Measurements from ENCODE around the gene STX8. TPM values are rescaled to one million over a fixed set of nuclear protein-coding genes. Genes with fewer than 3 reads are reported as not detected.

Gene STX8
- total RNA-seq, 1 experiment from 2014 or later = 49.0 TPM

GRCh38 chr17:9208381-9209105 lies 367.1 kb downstream of the STX8 start:
- ChIA-PET CTCF (no interaction called here), POLR2A (interaction anchor here (1.2 kb wide), 1 partner anchor 8 kb away, joined by 3 read pairs; no protein-coding TSS in a partner anchor)
- Mint-ChIP-seq H3K4me3 (ENCODE audit: unreplicated experiment) (no peak overlapping the region), H3K4me1 (ENCODE audit: insufficient read depth, unreplicated experiment) (no peaks in the 10 kb centered on the region), H3K9me3 (ENCODE audit: unreplicated experiment) (peaks cover 8% of the 10 kb centered on the region), H3K36me3 (ENCODE audit: insufficient read depth, unreplicated experiment) (no peaks in the 10 kb centered on the region), H3K27me3 (ENCODE audit: insufficient read depth, unreplicated experiment) (peaks cover 20% of the 10 kb centered on the region), H3K27ac (ENCODE audit: low read depth, unreplicated experiment) (no peak overlapping the region)
- intact Hi-C loops (cut with micrococcal nuclease) = no loop called here
- TF ChIP-seq CTCF (IDR thresholded peaks at IDR 0.05; ENCODE audit: unreplicated experiment) = no peak
- no TSS peak for BruUV-seq (replicated peaks)
- DNase-seq (ENCODE audit: unreplicated experiment) = no peak

GRCh38 chr17:9206741-9207332 lies 368.8 kb downstream of the STX8 start:
- intact Hi-C loops (cut with micrococcal nuclease) = no loop called here
- no peak overlapping the region for H3K27ac Mint-ChIP-seq (ENCODE audit: low read depth, unreplicated experiment)
- no peaks in the 10 kb centered on the region for H3K36me3 Mint-ChIP-seq (ENCODE audit: insufficient read depth, unreplicated experiment)
- H3K4me1 Mint-ChIP-seq (ENCODE audit: insufficient read depth, unreplicated experiment) = no peaks in the 10 kb centered on the region
- no peak for TF ChIP-seq CTCF (IDR thresholded peaks at IDR 0.05; ENCODE audit: unreplicated experiment)
- DNase-seq (ENCODE audit: unreplicated experiment) = no peak
- CTCF ChIA-PET = no interaction called here
- POLR2A ChIA-PET = no interaction called here
- peaks cover 24% of the 10 kb centered on the region for H3K27me3 Mint-ChIP-seq (ENCODE audit: insufficient read depth, unreplicated experiment)
- H3K4me3 Mint-ChIP-seq (ENCODE audit: unreplicated experiment) = no peak overlapping the region
- peaks cover 16% of the 10 kb centered on the region for H3K9me3 Mint-ChIP-seq (ENCODE audit: unreplicated experiment)
- no TSS peak for BruUV-seq (replicated peaks)

GRCh38 chr17:9206410-9206703 lies 369.3 kb downstream of the STX8 start:
- no TSS peak for BruUV-seq (replicated peaks)
- intact Hi-C loops (cut with micrococcal nuclease) = no loop called here
- Mint-ChIP-seq H3K36me3 (ENCODE audit: insufficient read depth, unreplicated experiment) (peaks cover 4% of the 10 kb centered on the region), H3K9me3 (ENCODE audit: unreplicated experiment) (peaks cover 16% of the 10 kb centered on the region), H3K4me3 (ENCODE audit: unreplicated experiment) (no peak overlapping the region), H3K27ac (ENCODE audit: low read depth, unreplicated experiment) (no peak overlapping the region), H3K4me1 (ENCODE audit: insufficient read depth, unreplicated experiment) (no peaks in the 10 kb centered on the region), H3K27me3 (ENCODE audit: insufficient read depth, unreplicated experiment) (peaks cover 24% of the 10 kb centered on the region)
- ChIA-PET CTCF (interaction anchor here (0.6 kb wide), 1 partner anchor 325 kb away, joined by 3 read pairs; no protein-coding TSS in a partner anchor), POLR2A (no interaction called here)
- DNase-seq (ENCODE audit: unreplicated experiment) = no peak
- TF ChIP-seq CTCF (IDR thresholded peaks at IDR 0.05; ENCODE audit: unreplicated experiment) = no peak

- Mint-ChIP-seq H3K36me3 (ENCODE audit: insufficient read depth, unreplicated experiment) (peaks cover 5% of the 10 kb centered on the region), H3K27ac (ENCODE audit: low read depth, unreplicated experiment) (no peak overlapping the region), H3K9me3 (ENCODE audit: unreplicated experiment) (peaks cover 16% of the 10 kb centered on the region), H3K27me3 (ENCODE audit: insufficient read depth, unreplicated experiment) (peaks cover 24% of the 10 kb centered on the region), H3K4me1 (ENCODE audit: insufficient read depth, unreplicated experiment) (no peaks in the 10 kb centered on the region), H3K4me3 (ENCODE audit: unreplicated experiment) (no peak overlapping the region)
- CTCF ChIA-PET = interaction anchor here (0.5 to 0.6 kb wide), 2 partner anchors 120 to 326 kb away, joined by 3 read pairs; no protein-coding TSS in a partner anchor
- no peak for TF ChIP-seq CTCF (IDR thresholded peaks at IDR 0.05; ENCODE audit: unreplicated experiment)
- POLR2A ChIA-PET = no interaction called here
- no peak for DNase-seq (ENCODE audit: unreplicated experiment)
- intact Hi-C loops (cut with micrococcal nuclease) = no loop called here
- BruUV-seq (replicated peaks) = no TSS peak
These were observed 369.9 kb downstream of the STX8 start for GRCh38 chr17:9205520-9206409.

All from MCF 10A (cell line).